ENCODE measurements around the gene PRKCQ.

The PRKCQ gene

GRCh38 chr10:6418167-6418566, 161.9 kb downstream of the PRKCQ start:
- TF ChIP-seq CTCF (IDR thresholded peaks at IDR 0.05): no peak
- Histone ChIP-seq H3K4me3 (no peak overlapping the region), H3K27ac (no peak overlapping the region)
- no peak for DNase-seq (ENCODE audit: low spot score)

DNA sequence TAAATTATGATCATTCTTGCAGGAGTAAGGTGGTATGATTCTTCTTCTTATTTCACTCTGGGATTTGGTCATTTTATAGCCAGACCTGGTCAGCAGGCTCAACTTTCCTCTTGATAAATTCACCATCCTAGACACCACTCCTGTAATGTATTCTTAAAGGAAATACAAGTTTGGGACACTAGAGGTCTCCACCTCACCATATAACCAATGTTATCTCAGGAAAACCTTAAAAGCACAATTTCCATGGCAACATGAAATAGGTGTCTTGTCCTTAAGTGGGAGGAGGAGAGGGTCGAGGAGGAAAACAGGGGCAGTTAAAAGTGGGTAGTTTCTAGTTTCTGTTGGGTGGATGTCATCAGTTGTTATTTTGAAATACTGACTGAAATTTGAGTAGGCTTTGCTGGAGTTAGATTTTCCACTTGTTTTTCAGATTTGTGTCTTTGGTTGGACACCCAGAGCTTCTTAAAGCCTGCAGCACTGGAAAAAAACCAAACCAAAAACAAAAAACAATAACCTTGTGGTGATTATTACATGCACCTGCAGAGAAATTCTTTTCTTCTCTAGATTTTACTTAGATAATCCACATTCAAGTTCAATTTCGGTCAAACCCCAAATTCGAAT, 163.1 kb downstream of the PRKCQ start:
- TF ChIP-seq CTCF (IDR thresholded peaks at IDR 0.05): peak; percentile 46
- no peak overlapping the region for H3K27ac ChIP-seq
- no peak overlapping the region for H3K4me3 ChIP-seq
- DNase-seq (ENCODE audit: low spot score): no peak

DNA sequence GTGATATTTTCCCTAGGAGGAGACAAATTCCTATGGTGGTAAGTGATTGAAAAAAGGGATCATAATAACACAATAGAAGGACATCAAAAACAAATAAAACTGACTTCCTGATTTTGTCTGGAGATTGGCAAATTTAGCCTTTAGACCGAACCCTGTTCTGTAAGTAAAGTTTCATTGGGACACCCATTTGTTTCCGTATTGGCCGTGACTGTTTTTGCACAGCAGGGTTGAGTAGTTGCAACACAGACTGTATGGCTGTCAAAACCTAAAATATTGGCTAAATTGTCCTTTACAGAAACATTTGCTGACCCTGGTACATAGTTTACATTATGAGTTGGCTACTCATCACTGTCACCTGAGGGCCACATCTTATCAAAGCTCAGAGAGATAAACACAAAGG, 168.6 kb downstream of the PRKCQ start:
- Histone ChIP-seq H3K4me3 (no peak overlapping the region), H3K27ac (no peak overlapping the region)
- DNase-seq (ENCODE audit: low spot score): peak; percentile 22
- no peak for TF ChIP-seq CTCF (IDR thresholded peaks at IDR 0.05)

DNA sequence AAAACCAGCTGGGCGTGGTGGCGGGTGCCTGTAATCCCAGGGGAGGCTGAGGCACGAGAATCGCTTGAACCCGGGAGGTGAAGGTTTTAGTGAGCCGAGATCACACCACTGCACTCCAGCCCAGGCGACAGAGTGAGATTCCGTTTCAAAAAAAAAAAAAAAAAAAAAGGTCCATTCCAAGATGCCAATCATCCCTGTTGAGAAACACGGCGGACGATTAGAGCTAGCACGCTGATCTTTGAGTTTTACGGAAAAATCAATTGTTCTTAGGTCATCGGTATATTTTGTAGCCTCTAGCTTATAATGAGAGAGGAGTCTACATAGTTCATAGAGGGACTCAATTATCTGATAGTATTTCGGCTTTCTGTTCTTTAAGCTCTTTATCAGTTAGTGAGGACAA, 169.2 kb downstream of the PRKCQ start:
- peak; percentile 12 for DNase-seq (ENCODE audit: low spot score)
- H3K27ac ChIP-seq: peak overlapping the region in 1 of 2 donors; percentile 63
- no peak overlapping the region for H3K4me3 ChIP-seq
- no peak for TF ChIP-seq CTCF (IDR thresholded peaks at IDR 0.05)

GRCh38 chr10:6409971-6410643, 170.0 kb downstream of the PRKCQ start:
- DNase-seq (ENCODE audit: low spot score): peak; percentile 65
- no peak for TF ChIP-seq CTCF (IDR thresholded peaks at IDR 0.05)
- no peak overlapping the region for H3K4me3 ChIP-seq
- H3K27ac ChIP-seq: peak overlapping the region in 1 of 2 donors; percentile 63

DNA sequence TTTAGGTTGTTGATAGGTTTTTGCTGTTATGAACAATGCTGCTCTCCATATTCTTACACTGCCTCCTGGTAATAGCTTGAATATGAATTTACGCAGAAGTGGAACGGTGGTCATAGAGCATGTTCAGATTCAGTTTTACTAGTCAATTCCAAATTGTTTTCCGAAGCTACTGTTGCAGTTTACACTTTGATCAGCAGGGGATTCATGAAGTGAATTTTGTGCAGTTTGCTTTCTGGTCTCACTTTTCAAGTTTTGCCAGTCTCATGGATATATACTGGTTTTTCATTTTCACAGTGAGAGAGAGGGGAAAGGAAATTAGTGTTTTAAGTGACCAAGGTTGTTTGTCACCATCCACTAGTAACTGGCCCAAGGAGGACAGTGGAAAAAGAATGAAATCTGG, 171.3 kb downstream of the PRKCQ start:
- Histone ChIP-seq H3K27ac (no peak overlapping the region), H3K4me3 (no peak overlapping the region)
- DNase-seq (ENCODE audit: low spot score): no peak
- TF ChIP-seq CTCF (IDR thresholded peaks at IDR 0.05): no peak

Data from coronary artery (tissue), 2 donors.